Testis (tissue), 3 donors: ENCODE results near the gene NAA16. TPM values are rescaled to one million over a fixed set of nuclear protein-coding genes. Genes with fewer than 3 reads are reported as not detected.
"Not testable (repeated sequence)": the region's sequence is repeated elsewhere in the genome, so short reads cannot be mapped to it uniquely, and the experiment has no call there.

Source experiments
- DNase-seq: peaks from one replicate; pipeline ENCODE4 v3.0.0-alpha.2; 2019
- H3K27ac ChIP-seq, 2 donors: fragments of 200-600 bp; sonication (generic); one replicate each; pipeline ENCODE4 v1.5.1; 2019
- H3K27me3 ChIP-seq: fragments of 200-600 bp; sonication (generic); one replicate; pipeline ENCODE4 v1.5.1; 2019
- H3K36me3 ChIP-seq: fragments of 200-600 bp; sonication (generic); one replicate; pipeline ENCODE4 v1.5.1; 2017; ENCODE audit warnings: low read depth; ENCODE audit errors: missing control alignments
- H3K4me1 ChIP-seq: fragments of 200-600 bp; sonication (generic); one replicate; pipeline ENCODE4 v1.5.1; 2019
- H3K4me3 ChIP-seq, 2 donors: fragments of 200-600 bp; sonication (generic); one replicate each; pipeline ENCODE4 v1.5.1; 2017 to 2019
- H3K9me3 ChIP-seq: fragments of 200-600 bp; sonication (generic); one replicate; pipeline ENCODE4 v1.5.1; 2017
- CTCF ChIP-seq, 3 experiments: fragments of 450-650 bp in 2 of 3; fragments of 200-600 bp in 1 of 3; sonication (generic) in 1 of 3; IDR thresholded peaks; one replicate each; pipeline ENCODE4 v1.5.1; 2016 to 2019; ENCODE audit warnings: antibody characterized with exemption in 3 of 3, mild to moderate bottlenecking in 2 of 3, moderate library complexity in 1 of 3
- POLR2A ChIP-seq: fragments of 450-650 bp; IDR thresholded peaks from one replicate; pipeline ENCODE4 v1.6.1; 2017; ENCODE audit warnings: antibody characterized with exemption, mild to moderate bottlenecking, moderate library complexity
- WGBS, 2 donors: methylation state at CpG; one replicate each; pipeline ENCODE4 v1.1.5; 2018; 5-methylcytosine and 5-hydroxymethylcytosine counted together
- intact Hi-C: fragments of 100-400 bp; cut with DNase I; formaldehyde crosslinking; loops from one replicate; pipeline ENCODE4 v1.15.1; 2023; ENCODE audit warnings: low total_unique reads
- polyA plus RNA-seq: library from polyadenylated mRNA; stranded (reverse); fragments of 350-450 nt; fragmentation: Illumina TruSeq; extraction: RNeasy Lipid Tissue Mini Kit (QIAGEN cat#74804); gene quantifications from one replicate; pipeline ENCODE4 v1.2.3, GENCODE V29; 2014; ENCODE audit warnings: low read depth, low replicate concordance; ENCODE audit not compliant: insufficient read depth
- total RNA-seq, 2 donors: library from RNA; depleted of rRNA; stranded (reverse); fragments of >200 nt; gene quantifications; one replicate each; pipeline ENCODE4 v1.2.3, GENCODE V29; 2016

Gene NAA16
- total and polyA plus RNA-seq, 3 donors from 2014 or later = 18.5 to 38.0 (median 33.1) TPM

GRCh38 chr13:41271456-41272285 lies 39.4 kb upstream of the NAA16 start:
- TF ChIP-seq POLR2A (no peak), CTCF (IDR thresholded peaks at IDR 0.05) (no peak)
- H3K36me3 ChIP-seq = no peaks in the 10 kb centered on the region
- intact Hi-C loops = no loop called here
- no peak for DNase-seq
- H3K27ac ChIP-seq = no peak overlapping the region
- no peaks in the 10 kb centered on the region for H3K4me1 ChIP-seq
- H3K27me3 ChIP-seq = no peaks in the 10 kb centered on the region
- no peaks in the 10 kb centered on the region for H3K9me3 ChIP-seq
- H3K4me3 ChIP-seq = no peak overlapping the region
- WGBS, 2 donors = 83 to 87% methylated on average over 6 of the region's 6 CpGs

DNA sequence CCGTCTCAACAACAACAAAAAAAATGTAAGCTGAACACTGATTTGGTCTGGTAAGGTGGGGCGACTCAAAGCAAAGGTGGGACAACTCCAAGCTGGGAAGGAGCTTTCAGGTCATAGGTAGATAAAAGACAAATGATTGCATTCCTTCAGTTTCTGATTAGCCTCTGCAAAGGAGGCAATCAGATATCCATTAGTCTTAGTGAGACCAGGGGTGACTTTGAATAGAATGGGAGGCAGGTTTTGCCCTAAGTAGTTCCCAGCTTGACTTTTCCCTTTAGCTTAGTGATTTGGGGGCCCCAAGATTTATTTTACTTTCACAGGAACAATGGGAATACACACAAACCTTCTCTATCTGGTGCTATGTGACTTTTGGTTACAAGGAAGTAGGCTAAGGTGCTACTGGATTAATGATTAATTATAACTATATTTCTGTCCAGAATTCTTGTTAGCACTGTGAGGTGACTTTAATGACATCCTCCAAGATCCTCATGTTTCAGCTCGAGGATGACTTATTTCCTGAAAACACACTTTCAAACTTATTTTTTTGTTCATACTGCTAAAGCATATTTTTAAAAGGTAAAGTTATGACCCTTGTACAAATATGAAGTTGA lies 37.1 kb upstream of the NAA16 start:
- Histone ChIP-seq H3K9me3 (no peaks in the 10 kb centered on the region), H3K4me3 (no peak overlapping the region), H3K4me1 (no peaks in the 10 kb centered on the region), H3K27ac (no peak overlapping the region), H3K36me3 (no peaks in the 10 kb centered on the region), H3K27me3 (no peaks in the 10 kb centered on the region)
- 80 to 83% methylated on average over 3 of the region's 3 CpGs for WGBS, 2 donors
- DNase-seq = no peak
- no peak for TF ChIP-seq CTCF (IDR thresholded peaks at IDR 0.05)
- no peak for TF ChIP-seq POLR2A
- intact Hi-C loops = no loop called here

DNA sequence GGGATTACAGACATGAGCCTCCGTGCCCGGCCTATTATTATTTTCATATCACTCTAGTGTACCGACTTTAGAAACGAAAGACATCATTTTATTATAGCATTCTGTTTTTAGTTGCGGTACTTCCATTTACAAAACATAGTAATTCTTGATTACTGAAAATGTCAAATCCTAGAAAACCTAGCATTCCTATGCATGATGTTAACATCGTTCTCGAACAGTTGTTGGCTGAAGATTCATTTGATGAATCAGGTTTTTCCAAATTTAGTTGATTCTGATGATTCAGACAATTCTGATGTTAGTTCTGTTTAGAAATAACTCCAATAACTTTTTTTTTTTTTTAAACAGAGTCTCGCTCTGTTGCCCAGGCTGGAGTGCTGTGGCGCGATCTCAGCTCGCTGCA lies 36.2 kb upstream of the NAA16 start:
- Histone ChIP-seq H3K4me3 (no peak overlapping the region), H3K4me1 (no peaks in the 10 kb centered on the region), H3K27ac (no peak overlapping the region), H3K27me3 (no peaks in the 10 kb centered on the region), H3K36me3 (no peaks in the 10 kb centered on the region), H3K9me3 (no peaks in the 10 kb centered on the region)
- no peak for TF ChIP-seq POLR2A
- TF ChIP-seq CTCF (IDR thresholded peaks at IDR 0.05) = no peak
- WGBS, 2 donors = 94 to 95% methylated on average over 11 of the region's 11 CpGs
- no peak for DNase-seq
- intact Hi-C loops = no loop called here

DNA sequence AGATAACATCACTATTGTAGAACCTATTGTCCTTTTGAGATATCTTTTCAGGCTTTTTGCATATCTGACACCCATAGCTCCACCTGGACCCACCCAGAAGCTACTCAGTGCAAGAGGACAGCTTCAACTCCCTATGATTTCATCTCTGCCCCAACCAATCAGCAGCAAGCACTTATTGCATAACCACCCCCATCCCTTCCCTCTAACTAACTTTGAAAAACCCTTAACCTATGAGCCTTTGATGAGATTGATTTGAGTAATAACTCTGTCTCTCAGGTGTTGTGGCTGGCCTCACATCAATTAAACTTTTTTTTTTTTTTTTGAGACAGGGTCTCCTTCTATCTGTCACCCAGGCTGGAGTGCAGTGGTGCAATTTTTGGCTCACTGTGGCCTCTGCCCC lies 34.2 kb upstream of the NAA16 start:
- Histone ChIP-seq H3K4me1 (no peaks in the 10 kb centered on the region), H3K9me3 (no peaks in the 10 kb centered on the region), H3K27ac (no peak overlapping the region), H3K4me3 (no peak overlapping the region), H3K27me3 (no peaks in the 10 kb centered on the region), H3K36me3 (no peaks in the 10 kb centered on the region)
- intact Hi-C loops = no loop called here
- no peak for DNase-seq
- no peak for TF ChIP-seq CTCF (IDR thresholded peaks at IDR 0.05)
- no peak for TF ChIP-seq POLR2A

DNA sequence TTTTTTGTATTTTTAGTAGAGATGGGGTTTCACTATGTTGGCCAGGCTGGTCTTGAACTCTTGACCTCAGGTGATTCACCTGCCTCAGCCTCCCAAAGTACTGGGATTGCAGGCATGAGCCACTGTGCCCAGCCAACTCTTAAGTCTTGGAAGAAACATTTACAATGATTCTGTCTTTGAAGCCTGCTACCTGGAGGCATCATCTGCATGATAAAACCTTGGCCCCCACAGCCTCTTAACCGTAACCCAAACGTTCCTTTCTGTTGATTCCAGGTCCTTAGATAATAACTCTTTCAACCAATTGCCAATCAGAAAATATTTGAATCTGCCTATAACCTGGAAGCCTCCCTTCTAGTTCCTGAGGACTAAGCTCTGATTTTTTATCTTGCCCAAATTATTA lies 31.9 kb upstream of the NAA16 start:
- H3K4me1 ChIP-seq, intact Hi-C loops, DNase-seq, H3K9me3 ChIP-seq, H3K4me3 ChIP-seq, H3K27ac ChIP-seq, H3K27me3 ChIP-seq, H3K36me3 ChIP-seq: not testable (repeated sequence)
- 66 to 73% methylated on average over 2 of the region's 2 CpGs for WGBS, 2 donors
